Osteoblast (primary cell): ENCODE data around the gene ANO7. TPM values are rescaled to one million over a fixed set of nuclear protein-coding genes. Genes with fewer than 3 reads are reported as not detected.

Source experiments
- DNase-seq: peaks from one replicate; pipeline ENCODE4 v3.0.0; 2011; ENCODE audit warnings: low spot score, mixed read lengths; ENCODE audit not compliant: insufficient read length; ENCODE audit errors: missing footprints
- H2AFZ ChIP-seq: 2 replicates; pipeline ENCODE4 v1.6.0; 2011; ENCODE audit warnings: mild to moderate bottlenecking, low read length
- H3K27ac ChIP-seq: 2 replicates; pipeline ENCODE4 v1.5.1; 2011; ENCODE audit warnings: mild to moderate bottlenecking, low read depth, low read length, moderate library complexity
- H3K27me3 ChIP-seq: 2 replicates; pipeline ENCODE4 v1.6.0; 2012; ENCODE audit warnings: mild to moderate bottlenecking, control low read depth, inconsistent platforms, low read length, moderate library complexity; ENCODE audit not compliant: insufficient read depth
- H3K36me3 ChIP-seq: 2 replicates; pipeline ENCODE4 v1.5.1; 2011; ENCODE audit warnings: mild to moderate bottlenecking, low read length, control low read depth, moderate library complexity; ENCODE audit not compliant: insufficient read depth
- H3K4me1 ChIP-seq: 2 replicates; pipeline ENCODE4 v1.5.1; 2011; ENCODE audit warnings: mild to moderate bottlenecking, low read length, control low read depth, moderate library complexity; ENCODE audit not compliant: insufficient read depth
- H3K4me2 ChIP-seq: 2 replicates; pipeline ENCODE4 v1.6.0; 2011; ENCODE audit warnings: mild to moderate bottlenecking, low read length; ENCODE audit not compliant: insufficient read depth
- H3K4me3 ChIP-seq: fragments of 200-600 bp; sonication (generic); 3 replicates; pipeline ENCODE4 v1.5.1; 2012; ENCODE audit warnings: mild to moderate bottlenecking, low read length, inconsistent platforms; ENCODE audit not compliant: insufficient read depth
- H3K79me2 ChIP-seq: 2 replicates; pipeline ENCODE4 v1.6.0; 2012; ENCODE audit warnings: mild to moderate bottlenecking, low read length, control low read depth, inconsistent platforms; ENCODE audit not compliant: insufficient read depth
- H3K9me3 ChIP-seq: 2 replicates; pipeline ENCODE4 v1.5.1; 2011; ENCODE audit warnings: low read depth, low read length, control low read depth
- H4K20me1 ChIP-seq: 2 replicates; pipeline ENCODE4 v1.6.0; 2012; ENCODE audit warnings: mild to moderate bottlenecking, low read length, control low read depth; ENCODE audit not compliant: insufficient read depth
- CTCF ChIP-seq: IDR thresholded peaks from 2 replicates; pipeline ENCODE4 v1.5.1; 2011; ENCODE audit warnings: mild to moderate bottlenecking, low read depth, low read length, moderate library complexity; ENCODE audit errors: extremely low read depth
- total RNA-seq: library from RNA; depleted of rRNA; stranded (reverse); fragments of >200 nt; gene quantifications from 2 replicates; pipeline ENCODE4 v1.2.3, GENCODE V29; 2012

The ANO7 gene
- total RNA-seq, 1 donor, result 1.8 TPM

DNA sequence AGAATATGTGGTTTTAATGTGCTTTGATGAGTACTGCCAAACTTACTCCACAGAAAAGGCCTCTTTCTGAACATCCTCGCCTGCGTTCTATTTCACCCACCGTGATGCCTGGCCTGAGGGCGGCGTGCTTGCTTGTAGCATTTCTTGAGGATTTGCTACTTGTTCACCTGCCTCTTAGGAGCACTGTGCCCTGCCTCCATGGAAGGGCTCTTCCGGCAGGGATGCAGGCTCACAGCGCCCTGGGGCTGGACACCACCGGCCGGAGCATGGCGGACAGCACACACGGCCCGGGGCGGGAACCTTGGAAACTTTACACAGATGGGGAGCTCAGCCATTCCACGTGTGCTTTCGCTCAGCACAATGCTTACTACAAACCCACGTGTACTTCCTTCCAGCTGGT lies 37.1 kb downstream of the ANO7 start:
- peaks cover 50% of the 10 kb centered on the region for H3K36me3 ChIP-seq
- no peaks in the 10 kb centered on the region for H3K27me3 ChIP-seq
- peaks cover 7% of the 10 kb centered on the region for H3K79me2 ChIP-seq
- H3K9me3 ChIP-seq, result no peaks in the 10 kb centered on the region
- H4K20me1 ChIP-seq, result peaks cover 55% of the 10 kb centered on the region
- DNase-seq, result peak; percentile 76
- H3K4me1 ChIP-seq, result peaks cover 15% of the 10 kb centered on the region
- no peak for TF ChIP-seq CTCF
- no peak overlapping the region for H2AFZ ChIP-seq
- no peak overlapping the region for H3K4me2 ChIP-seq
- no peak overlapping the region for H3K27ac ChIP-seq
- H3K4me3 ChIP-seq, result no peak overlapping the region

GRCh38 chr2:241225983-241226382 lies 37.5 kb downstream of the ANO7 start:
- TF ChIP-seq CTCF, result no peak
- H3K4me3 ChIP-seq, result no peak overlapping the region
- peaks cover 55% of the 10 kb centered on the region for H3K36me3 ChIP-seq
- peaks cover 55% of the 10 kb centered on the region for H4K20me1 ChIP-seq
- H3K79me2 ChIP-seq, result peaks cover 7% of the 10 kb centered on the region
- no peaks in the 10 kb centered on the region for H3K9me3 ChIP-seq
- H3K27me3 ChIP-seq, result no peaks in the 10 kb centered on the region
- no peak overlapping the region for H2AFZ ChIP-seq
- peak; percentile 39 for DNase-seq
- H3K27ac ChIP-seq, result no peak overlapping the region
- peaks cover 15% of the 10 kb centered on the region for H3K4me1 ChIP-seq
- H3K4me2 ChIP-seq, result no peak overlapping the region

DNA sequence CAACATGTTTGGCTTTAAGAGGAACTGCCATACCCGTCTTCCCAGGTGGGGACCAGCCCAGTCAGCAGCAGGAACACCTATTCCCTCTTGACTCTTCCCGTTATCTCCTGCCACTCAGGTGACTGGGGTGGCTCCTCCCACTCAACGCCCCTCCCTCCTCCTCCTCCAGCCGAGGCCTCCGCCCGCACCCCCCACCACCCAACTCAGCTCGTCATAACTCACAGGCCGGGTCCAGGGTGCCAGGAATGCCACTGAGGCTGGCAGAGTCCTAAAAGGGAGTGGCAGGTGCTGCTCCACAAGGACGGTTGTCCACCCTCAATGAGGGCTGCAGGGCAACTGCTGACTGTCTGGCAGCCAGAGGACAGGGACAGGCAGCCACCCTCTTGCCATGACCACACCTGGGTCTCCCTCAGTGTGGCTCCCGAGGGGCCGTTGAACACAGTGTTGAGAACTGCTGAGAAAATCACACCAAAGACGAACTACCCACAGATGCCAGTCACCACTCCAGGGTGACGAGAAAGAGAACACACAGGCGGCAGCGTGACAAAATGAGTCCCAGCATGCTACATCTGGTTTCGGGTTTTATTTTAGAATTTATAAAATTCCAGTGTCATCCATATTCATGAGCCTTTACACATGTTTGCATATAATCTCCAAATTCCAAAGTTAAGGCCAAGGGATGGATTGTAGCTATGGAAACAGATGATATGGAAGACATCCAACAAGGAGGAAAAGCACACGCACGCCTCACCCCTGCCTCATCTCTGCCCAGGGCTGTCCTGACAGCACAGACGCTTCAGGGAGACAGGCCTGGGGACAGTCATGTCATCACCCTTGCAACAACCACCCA lies 38.5 kb downstream of the ANO7 start:
- H3K36me3 ChIP-seq, result peaks cover 62% of the 10 kb centered on the region
- peaks cover 14% of the 10 kb centered on the region for H3K79me2 ChIP-seq
- no peaks in the 10 kb centered on the region for H3K27me3 ChIP-seq
- H3K4me3 ChIP-seq, result no peak overlapping the region
- no peak for TF ChIP-seq CTCF
- H3K4me2 ChIP-seq, result no peak overlapping the region
- peaks cover 15% of the 10 kb centered on the region for H3K4me1 ChIP-seq
- no peak overlapping the region for H2AFZ ChIP-seq
- H3K9me3 ChIP-seq, result no peaks in the 10 kb centered on the region
- H3K27ac ChIP-seq, result no peak overlapping the region
- DNase-seq, result peak; percentile 74
- H4K20me1 ChIP-seq, result peaks cover 63% of the 10 kb centered on the region

DNA sequence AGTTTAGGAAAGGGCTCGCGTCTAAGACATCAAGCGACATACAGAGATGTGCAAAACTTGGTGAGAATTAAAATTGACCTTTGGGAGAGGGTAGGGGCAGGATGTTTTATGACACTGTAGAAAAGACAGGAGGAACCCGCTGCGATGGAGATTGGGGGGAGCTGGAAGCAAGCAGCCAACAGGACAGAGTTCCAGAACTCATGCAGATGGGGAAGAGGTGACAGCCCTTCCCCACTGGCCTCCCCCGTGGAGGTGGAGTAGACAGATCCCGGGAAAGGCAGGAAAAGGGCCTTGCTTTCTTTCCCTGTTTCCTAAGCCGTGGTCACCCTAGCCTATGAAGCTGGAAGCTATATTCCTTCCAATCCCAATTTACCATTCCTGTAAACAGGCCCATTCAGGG lies 39.1 kb downstream of the ANO7 start:
- TF ChIP-seq CTCF, result no peak
- peaks cover 64% of the 10 kb centered on the region for H3K36me3 ChIP-seq
- H4K20me1 ChIP-seq, result peaks cover 65% of the 10 kb centered on the region

More for the DNA sequence above, 39.1 kb downstream of the ANO7 start:
- DNase-seq, result peak; percentile 53
- Histone ChIP-seq H3K27ac (no peak overlapping the region), H3K4me1 (peaks cover 15% of the 10 kb centered on the region), H2AFZ (no peak overlapping the region), H3K9me3 (no peaks in the 10 kb centered on the region), H3K4me3 (no peak overlapping the region), H3K27me3 (no peaks in the 10 kb centered on the region), H3K79me2 (peaks cover 15% of the 10 kb centered on the region), H3K4me2 (no peak overlapping the region)
